ENCODE results near the gene DAPP1.

- TF ChIP-seq CTCF (conservative IDR thresholded peaks at IDR 0.05) (no peak), ZFX (IDR thresholded peaks at IDR 0.05) (no peak)
Measured at GRCh38 chr4:99876946-99877345, 60.3 kb downstream of the DAPP1 start.
